Measurements from ENCODE around the gene DNHD1.

The DNHD1 gene

GRCh38 chr11:6563121-6563619 lies 66.1 kb downstream of the DNHD1 start:
- Mint-ChIP-seq H3K4me3 (no peak overlapping the region), H3K27ac (no peak overlapping the region), H3K27me3 (ENCODE audit: low read depth, poor library complexity) (no peaks in the 10 kb centered on the region), H3K9me3 (no peaks in the 10 kb centered on the region), H3K4me1 (no peaks in the 10 kb centered on the region), H3K36me3 (ENCODE audit: low read depth) (no peaks in the 10 kb centered on the region)
- no peak for DNase-seq
- no peak for TF ChIP-seq CTCF (IDR thresholded peaks at IDR 0.05)

DNA sequence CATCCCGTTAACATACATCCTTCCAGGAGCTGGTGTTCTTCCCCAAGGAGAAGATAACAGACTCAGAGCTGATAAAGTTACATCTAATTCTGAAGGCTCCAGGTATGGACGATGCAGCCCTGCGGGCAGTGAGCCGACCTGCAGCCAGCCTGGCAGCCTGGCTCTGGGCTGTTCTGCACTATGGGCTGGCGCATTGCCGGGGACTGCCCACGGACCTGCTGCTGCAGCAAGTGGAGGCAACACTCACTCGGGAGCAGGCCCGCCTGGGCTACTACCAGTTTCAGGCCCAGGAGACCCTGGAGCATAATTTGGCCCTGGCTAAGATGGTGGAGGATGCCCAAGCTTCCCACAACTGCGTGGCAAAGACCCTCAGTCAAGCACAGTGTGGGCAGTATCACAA lies 66.6 kb downstream of the DNHD1 start:
- no peak for DNase-seq
- no peaks in the 10 kb centered on the region for H3K9me3 Mint-ChIP-seq
- peaks cover under 1% of the 10 kb centered on the region for H3K36me3 Mint-ChIP-seq (ENCODE audit: low read depth)
- peaks cover 2% of the 10 kb centered on the region for H3K4me1 Mint-ChIP-seq
- H3K27ac Mint-ChIP-seq = no peak overlapping the region
- H3K27me3 Mint-ChIP-seq (ENCODE audit: low read depth, poor library complexity) = no peaks in the 10 kb centered on the region
- no peak for TF ChIP-seq CTCF (IDR thresholded peaks at IDR 0.05)
- no peak overlapping the region for H3K4me3 Mint-ChIP-seq

DNA sequence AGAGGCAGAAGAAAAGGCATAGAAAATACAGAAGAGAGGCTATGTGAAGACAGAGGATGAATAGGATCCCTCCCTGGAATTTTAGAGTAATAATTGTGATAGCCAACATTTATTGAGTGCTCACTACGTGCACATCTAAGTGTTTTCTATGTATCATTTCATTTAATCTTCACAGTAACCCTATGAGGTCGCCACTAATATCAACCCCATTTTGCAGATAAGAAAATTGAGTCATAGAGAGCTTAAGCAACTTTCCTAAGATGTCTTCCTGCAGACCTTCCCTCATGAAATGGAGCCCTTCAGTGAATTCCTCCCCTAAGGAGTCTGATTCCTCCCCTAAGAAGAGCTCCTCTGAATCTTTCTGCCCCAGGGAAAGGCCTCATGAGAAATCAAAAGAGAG lies 68.2 kb downstream of the DNHD1 start:
- TF ChIP-seq CTCF (IDR thresholded peaks at IDR 0.05) = no peak
- Mint-ChIP-seq H3K4me1 (peaks cover 5% of the 10 kb centered on the region), H3K36me3 (ENCODE audit: low read depth) (peaks cover 11% of the 10 kb centered on the region), H3K9me3 (no peaks in the 10 kb centered on the region), H3K27ac (no peak overlapping the region), H3K27me3 (ENCODE audit: low read depth, poor library complexity) (peaks cover 2% of the 10 kb centered on the region), H3K4me3 (no peak overlapping the region)
- no peak for DNase-seq

DNA sequence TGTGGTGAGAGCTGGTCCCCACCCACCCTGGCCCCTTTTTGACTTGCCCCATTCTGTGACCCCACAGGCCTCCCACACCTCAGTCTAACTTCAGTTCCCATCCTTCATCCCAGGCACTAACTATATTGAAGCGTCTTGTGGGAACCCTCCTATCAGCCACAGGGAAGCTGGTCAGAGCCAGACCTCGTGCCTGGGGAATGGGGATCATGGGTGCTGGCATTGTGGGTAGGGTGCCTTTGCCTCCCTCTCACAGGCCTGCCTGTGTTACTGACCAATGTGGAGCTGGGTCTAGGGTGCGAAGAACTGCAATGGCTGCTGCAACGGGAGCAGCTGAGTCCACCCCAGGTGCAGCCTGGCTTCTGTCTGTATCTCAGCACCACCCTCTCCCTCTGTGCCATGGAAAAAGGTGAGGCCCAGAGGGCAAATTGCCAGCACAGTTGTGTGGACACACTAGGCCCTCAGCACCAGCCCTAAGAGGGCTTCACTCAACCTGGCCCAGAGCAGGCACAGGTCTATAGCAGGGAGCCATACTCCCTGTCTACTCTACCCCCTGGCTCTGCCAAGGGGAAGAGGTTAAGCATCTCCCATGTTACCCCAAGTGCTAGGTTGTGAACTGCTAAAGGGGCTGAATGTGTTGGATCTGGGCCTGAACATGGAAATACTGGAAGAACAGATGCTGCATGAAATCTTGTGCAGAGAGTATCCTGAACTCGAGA lies 69.1 kb downstream of the DNHD1 start:
- DNase-seq = no peak
- H3K36me3 Mint-ChIP-seq (ENCODE audit: low read depth) = peaks cover 12% of the 10 kb centered on the region
- no peak for TF ChIP-seq CTCF (IDR thresholded peaks at IDR 0.05)
- no peak overlapping the region for H3K4me3 Mint-ChIP-seq
- H3K9me3 Mint-ChIP-seq = no peaks in the 10 kb centered on the region
- peaks cover 5% of the 10 kb centered on the region for H3K4me1 Mint-ChIP-seq
- peaks cover 2% of the 10 kb centered on the region for H3K27me3 Mint-ChIP-seq (ENCODE audit: low read depth, poor library complexity)
- no peak overlapping the region for H3K27ac Mint-ChIP-seq

GRCh38 chr11:6566704-6567370 lies 69.8 kb downstream of the DNHD1 start:
- Mint-ChIP-seq H3K36me3 (ENCODE audit: low read depth) (peaks cover 19% of the 10 kb centered on the region), H3K27ac (no peak overlapping the region), H3K27me3 (ENCODE audit: low read depth, poor library complexity) (peaks cover 2% of the 10 kb centered on the region), H3K9me3 (no peaks in the 10 kb centered on the region), H3K4me3 (no peak overlapping the region), H3K4me1 (peaks cover 5% of the 10 kb centered on the region)
- no peak for TF ChIP-seq CTCF (IDR thresholded peaks at IDR 0.05)
- DNase-seq = no peak

Measured in nephron progenitor cell (in vitro differentiated cells).